Lung microvascular endothelial cell (primary cell): ENCODE measurements around the gene LCP2. TPM values are rescaled to one million over a fixed set of nuclear protein-coding genes. Genes with fewer than 3 reads are reported as not detected.

Experiments
- DNase-seq, 2 donors: peaks; one replicate each; pipeline versions ENCODE4 v3.0.0 to v3.0.0-alpha.2; 2010; ENCODE audit warnings: low read depth in 2 of 2
- total RNA-seq: library from RNA; depleted of rRNA; stranded (reverse); fragments of >200 nt; gene quantifications from 2 replicates; pipeline ENCODE4 v1.2.1, GENCODE V29; 2014

The LCP2 gene
- total RNA-seq, result 0.20 and 0.22 TPM in 2 replicates

- DNase-seq, result peak in 1 of 2 donors; percentile 70
These were observed at the start of gene LCP2 for GRCh38 chr5:170297589-170298462. TSS of gene LCP2 (minus strand) at chr5:170297777. CDS start at chr5:170297611, 166 bp downstream.

- DNase-seq, result no peak
These were observed 49.5 kb upstream of the LCP2 start for GRCh38 chr5:170347022-170347567.

- DNase-seq, result no peak
These were observed 48.4 kb upstream of the LCP2 start for GRCh38 chr5:170345971-170346370.

GRCh38 chr5:170343177-170343576 lies 45.6 kb upstream of the LCP2 start:
- DNase-seq, result no peak

GRCh38 chr5:170342153-170342725 lies 44.7 kb upstream of the LCP2 start:
- no peak for DNase-seq

DNA sequence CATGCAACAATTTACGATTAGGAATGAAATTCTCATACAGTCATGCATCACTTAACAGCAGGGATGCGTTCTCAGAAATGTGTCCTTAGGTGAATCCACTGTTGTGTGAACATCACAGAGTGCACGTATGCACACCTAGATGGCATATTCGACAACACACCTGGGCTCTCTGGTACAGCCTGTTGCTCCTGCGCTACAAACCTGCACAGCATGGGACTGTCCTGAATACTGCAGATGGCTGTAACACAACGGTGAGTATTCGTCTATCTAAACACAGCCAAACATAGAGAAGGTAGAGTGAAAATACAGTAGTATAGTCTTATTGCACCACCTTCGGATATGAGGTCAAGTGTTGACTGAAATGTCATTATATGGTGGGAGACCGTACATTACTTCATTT lies 44.0 kb upstream of the LCP2 start:
- no peak for DNase-seq

DNA sequence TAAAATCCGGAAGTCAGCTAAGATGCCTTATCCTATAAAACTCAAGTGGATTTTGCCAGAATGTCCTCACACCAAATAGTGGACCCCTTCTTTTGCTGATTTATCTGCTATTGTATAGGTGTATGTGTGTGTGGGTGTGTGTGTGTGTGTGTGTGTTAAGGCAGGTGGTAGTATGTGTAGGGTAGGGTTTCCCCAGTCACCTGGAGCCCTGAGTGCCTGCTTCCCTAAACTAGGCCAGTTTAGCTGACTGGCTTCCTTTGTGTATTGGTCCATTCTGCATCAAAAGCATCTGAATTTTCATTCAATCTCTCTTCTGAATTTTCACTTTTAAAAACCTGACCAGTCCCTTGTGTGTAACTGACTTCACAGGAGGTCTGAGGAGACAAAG lies 42.2 kb upstream of the LCP2 start:
- no peak for DNase-seq

GRCh38 chr5:170338933-170339779 lies 41.6 kb upstream of the LCP2 start:
- peak in 1 of 2 donors; percentile 20 for DNase-seq

- no peak for DNase-seq
These were observed 40.7 kb upstream of the LCP2 start for GRCh38 chr5:170338291-170338690.

GRCh38 chr5:170337045-170337733 lies 39.6 kb upstream of the LCP2 start:
- DNase-seq, result no peak

- no peak for DNase-seq
These were observed 38.5 kb upstream of the LCP2 start for GRCh38 chr5:170336065-170336464.

DNA sequence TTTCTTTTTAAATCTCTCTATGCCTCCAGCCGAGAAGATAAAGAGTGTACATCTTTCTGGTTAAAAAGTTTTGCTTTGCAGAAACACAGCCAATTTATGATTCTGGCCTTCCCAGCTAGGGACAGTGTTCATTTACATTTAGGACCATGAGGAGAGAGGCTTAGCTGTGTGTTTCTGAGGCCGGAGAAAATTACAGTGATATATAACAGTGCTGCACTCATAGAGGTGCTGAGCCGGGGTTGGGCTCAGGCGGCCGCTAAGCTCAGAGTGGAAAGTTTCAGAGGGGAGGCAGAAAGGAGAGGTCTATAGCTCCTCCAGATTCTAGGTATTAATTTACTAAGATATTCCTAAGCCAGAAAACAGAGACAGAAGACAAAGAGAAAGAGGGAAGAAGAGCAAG lies 37.0 kb upstream of the LCP2 start:
- DNase-seq, result no peak

DNA sequence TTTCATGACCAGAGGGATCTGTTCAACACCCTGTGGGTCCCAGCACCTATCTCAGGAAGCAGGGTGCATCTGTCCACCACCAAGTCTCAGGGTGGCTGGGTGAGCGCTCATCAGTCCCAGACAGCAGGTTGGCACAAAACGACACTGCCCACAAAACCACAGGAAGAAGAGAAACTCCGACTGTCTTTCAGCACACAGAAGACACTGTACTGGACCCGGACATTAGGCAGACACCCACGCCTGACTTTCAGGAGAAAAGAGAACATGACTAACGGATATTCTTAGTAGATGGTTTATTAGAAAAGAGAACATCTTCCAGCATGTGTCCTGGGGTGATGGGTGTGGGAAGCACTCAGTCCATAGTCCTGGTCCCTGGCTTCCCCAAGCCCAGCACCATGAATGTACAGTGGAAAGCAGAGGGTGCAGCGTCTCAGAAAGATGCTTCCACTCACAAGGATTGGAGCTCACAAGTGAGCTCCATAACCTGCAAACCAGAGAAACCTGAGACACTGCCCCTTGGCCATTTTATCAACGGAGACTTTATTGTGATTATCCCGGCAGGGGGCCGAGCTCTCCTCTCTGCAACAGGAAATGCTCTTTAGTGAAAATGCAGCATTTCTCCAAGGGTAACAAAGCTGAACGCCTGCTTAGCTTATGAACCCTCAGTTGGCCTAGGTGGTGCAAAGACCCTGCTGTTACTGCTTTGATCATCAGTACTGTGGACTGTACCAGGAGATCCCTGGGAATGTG lies 35.8 kb upstream of the LCP2 start:
- no peak for DNase-seq

- DNase-seq, result no peak
These were observed 34.5 kb upstream of the LCP2 start for GRCh38 chr5:170332058-170332457.

- no peak for DNase-seq
These were observed 33.0 kb upstream of the LCP2 start for GRCh38 chr5:170330568-170331054.

DNA sequence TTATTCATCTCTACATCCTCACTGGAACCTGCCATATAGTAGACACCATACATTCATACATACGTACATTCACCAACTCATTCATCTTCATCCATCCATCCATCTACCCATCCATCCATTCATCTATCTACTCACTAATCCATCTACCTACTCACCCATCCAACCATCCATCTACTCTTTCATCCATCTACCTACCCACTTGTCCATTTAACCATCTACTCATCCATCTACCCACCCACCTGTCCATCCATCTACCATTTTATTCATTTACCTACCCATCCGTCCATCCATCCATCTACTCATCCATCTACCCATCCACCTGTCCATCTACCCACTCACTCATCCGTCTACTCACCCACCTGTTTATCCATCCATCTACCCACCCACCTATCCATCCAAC lies 31.9 kb upstream of the LCP2 start:
- DNase-seq, result no peak

- no peak for DNase-seq
These were observed 30.3 kb upstream of the LCP2 start for GRCh38 chr5:170327829-170328228.

GRCh38 chr5:170327168-170327567 lies 29.6 kb upstream of the LCP2 start:
- no peak for DNase-seq

DNA sequence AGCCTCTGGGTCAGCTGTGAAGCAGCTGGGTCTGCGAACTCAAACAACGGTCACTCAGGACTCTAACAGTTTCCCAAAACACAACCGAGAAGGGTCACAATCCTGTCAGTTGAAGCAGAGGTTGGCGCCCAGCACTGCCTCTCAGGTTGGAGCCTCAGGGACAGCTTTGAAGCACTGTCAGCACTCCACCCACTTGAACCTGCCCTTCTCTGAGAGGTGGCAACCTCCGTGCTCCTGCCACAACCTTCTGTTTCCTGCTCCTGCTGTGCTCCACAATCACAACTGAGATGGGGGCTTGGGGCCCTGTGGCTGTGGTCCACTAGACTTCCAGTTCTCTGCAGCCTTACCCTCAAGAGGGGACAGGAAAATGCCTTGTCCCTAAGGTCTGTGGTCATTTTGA lies 21.7 kb upstream of the LCP2 start:
- DNase-seq, result no peak

GRCh38 chr5:170317499-170317898 lies 19.9 kb upstream of the LCP2 start:
- no peak for DNase-seq
